Measurements from ENCODE around the gene DNAI1.
"Not testable (repeated sequence)": the region's sequence is repeated elsewhere in the genome, so short reads cannot be mapped to it uniquely, and the experiment has no call there.

The DNAI1 gene

GRCh38 chr9:34458013-34458958, at the start of gene DNAI1, which contains the start of gene FAM219A:
TSS of gene DNAI1 (plus strand) at chr9:34458805. CDS start at chr9:34459006, 201 bp downstream.
TSS of gene FAM219A (minus strand) at chr9:34458570. CDS start at chr9:34458263, 307 bp downstream.
- peak; percentile 97 for DNase-seq (ENCODE audit: low read depth)

- no peak for DNase-seq (ENCODE audit: low read depth)
Measured at GRCh38 chr9:34409154-34409553, 49.5 kb upstream of the DNAI1 start.

GRCh38 chr9:34412336-34412735, 46.3 kb upstream of the DNAI1 start:
- DNase-seq (ENCODE audit: low read depth) = no peak

GRCh38 chr9:34413231-34413852, 45.3 kb upstream of the DNAI1 start:
- DNase-seq (ENCODE audit: low read depth) = peak; percentile 53

GRCh38 chr9:34417734-34418133, 40.9 kb upstream of the DNAI1 start:
- no peak for DNase-seq (ENCODE audit: low read depth)

GRCh38 chr9:34419716-34420504, 38.7 kb upstream of the DNAI1 start:
- no peak for DNase-seq (ENCODE audit: low read depth)

- DNase-seq (ENCODE audit: low read depth) = no peak
Measured at GRCh38 chr9:34426347-34427074, 32.1 kb upstream of the DNAI1 start.

GRCh38 chr9:34428325-34428958, 30.2 kb upstream of the DNAI1 start:
- no peak for DNase-seq (ENCODE audit: low read depth)

GRCh38 chr9:34430843-34431437, 27.7 kb upstream of the DNAI1 start:
- peak; percentile 76 for DNase-seq (ENCODE audit: low read depth)

GRCh38 chr9:34431667-34432066, 26.9 kb upstream of the DNAI1 start:
- DNase-seq (ENCODE audit: low read depth) = no peak

GRCh38 chr9:34437006-34437925, 21.3 kb upstream of the DNAI1 start:
- peak; percentile 76 for DNase-seq (ENCODE audit: low read depth)

- not testable (repeated sequence) for DNase-seq (ENCODE audit: low read depth)
Measured at GRCh38 chr9:34437926-34438307, 20.7 kb upstream of the DNAI1 start.

GRCh38 chr9:34438465-34438864, 20.1 kb upstream of the DNAI1 start:
- DNase-seq (ENCODE audit: low read depth) = not testable (repeated sequence)

GRCh38 chr9:34440017-34440416, 18.6 kb upstream of the DNAI1 start:
- no peak for DNase-seq (ENCODE audit: low read depth)

GRCh38 chr9:34442770-34443169, 15.8 kb upstream of the DNAI1 start:
- DNase-seq (ENCODE audit: low read depth) = no peak

GRCh38 chr9:34443533-34443932, 15.1 kb upstream of the DNAI1 start:
- no peak for DNase-seq (ENCODE audit: low read depth)

- no peak for DNase-seq (ENCODE audit: low read depth)
Measured at GRCh38 chr9:34443976-34444375, 14.6 kb upstream of the DNAI1 start.

GRCh38 chr9:34446468-34446891, 12.1 kb upstream of the DNAI1 start:
- peak; percentile 90 for DNase-seq (ENCODE audit: low read depth)

- DNase-seq (ENCODE audit: low read depth) = no peak
Measured at GRCh38 chr9:34446951-34447350, 11.7 kb upstream of the DNAI1 start.

- no peak for DNase-seq (ENCODE audit: low read depth)
Measured at GRCh38 chr9:34450644-34451043, 8.0 kb upstream of the DNAI1 start.
